Endothelial cell of umbilical vein (primary cell): Measurements from ENCODE around the gene CDR2L.

Experiments
- EZH2 ChIP-seq: IDR thresholded peaks from 2 replicates; pipeline ENCODE4 v1.6.1; 2012; ENCODE audit warnings: borderline replicate concordance, low read depth, mild to moderate bottlenecking, moderate library complexity, low read length, inconsistent platforms; ENCODE audit not compliant: severe bottlenecking
- FOS ChIP-seq: IDR thresholded peaks from 2 replicates; pipeline ENCODE4 v1.6.1; 2011; ENCODE audit warnings: mild to moderate bottlenecking, low read length, moderate library complexity, borderline replicate concordance; ENCODE audit not compliant: insufficient read depth
- GATA2 ChIP-seq: IDR thresholded peaks from 2 replicates; pipeline ENCODE4 v1.7.0; 2011; ENCODE audit warnings: low read depth, mild to moderate bottlenecking, moderate library complexity, mixed read lengths, low read length; ENCODE audit not compliant: insufficient read length, insufficient read depth
- JUN ChIP-seq: IDR thresholded peaks from 2 replicates; pipeline ENCODE4 v1.6.1; 2011; ENCODE audit warnings: borderline replicate concordance, low read depth; ENCODE audit not compliant: insufficient read length, insufficient read depth
- MYC ChIP-seq: IDR thresholded peaks from one replicate; pipeline ENCODE4 v1.6.1; 2011; ENCODE audit warnings: mild to moderate bottlenecking, low read depth, low read length
- POLR2A ChIP-seq: IDR thresholded peaks from 2 replicates; pipeline ENCODE4 v1.6.1; 2012; ENCODE audit warnings: low read depth, mild to moderate bottlenecking, control low read depth, low read length
- POLR2AphosphoS5 ChIP-seq: IDR thresholded peaks from 2 replicates; pipeline ENCODE4 v1.6.1; 2012; ENCODE audit warnings: low read depth, mild to moderate bottlenecking, control low read depth, low read length, moderate library complexity; ENCODE audit not compliant: insufficient read depth
- TF ChIP-seq, protein P1 (sequence below), 2 donors: IDR thresholded peaks; 1 replicate in 1 of 2; 2 replicates in 1 of 2; pipeline ENCODE4 v1.5.1; 2011; ENCODE audit warnings: low read length in 2 of 2, mild to moderate bottlenecking in 2 of 2, moderate library complexity in 2 of 2, control low read depth in 1 of 2, inconsistent platforms in 1 of 2, low read depth in 1 of 2; ENCODE audit not compliant: insufficient read depth in 1 of 2; ENCODE audit errors: extremely low read depth in 1 of 2
- TF ChIP-seq, protein P2 (sequence below): IDR thresholded peaks from 2 replicates; pipeline ENCODE4 v1.6.1; 2011; ENCODE audit not compliant: insufficient read depth, insufficient read length

DNA sequence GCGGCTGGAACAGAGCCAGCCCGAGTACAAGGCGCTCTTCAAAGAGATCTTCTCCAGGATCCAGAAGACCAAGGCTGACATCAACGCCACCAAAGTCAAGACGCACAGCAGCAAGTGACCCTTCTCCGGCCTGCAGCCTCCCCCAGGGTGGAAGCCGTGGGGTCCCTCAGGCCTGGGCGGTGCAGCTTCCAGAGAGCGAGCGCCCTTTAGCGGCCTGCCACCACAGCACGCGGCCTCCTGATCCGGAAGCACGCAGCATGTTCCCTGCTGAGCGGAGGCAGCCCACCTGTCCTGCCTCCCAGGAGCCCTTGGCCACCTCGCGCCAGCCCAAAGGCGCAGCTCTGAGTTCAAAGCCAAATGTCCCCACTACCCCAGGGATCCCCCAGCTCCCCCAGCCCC is 16.5 kb downstream of the CDR2L start:
- TF ChIP-seq, protein P1, sequence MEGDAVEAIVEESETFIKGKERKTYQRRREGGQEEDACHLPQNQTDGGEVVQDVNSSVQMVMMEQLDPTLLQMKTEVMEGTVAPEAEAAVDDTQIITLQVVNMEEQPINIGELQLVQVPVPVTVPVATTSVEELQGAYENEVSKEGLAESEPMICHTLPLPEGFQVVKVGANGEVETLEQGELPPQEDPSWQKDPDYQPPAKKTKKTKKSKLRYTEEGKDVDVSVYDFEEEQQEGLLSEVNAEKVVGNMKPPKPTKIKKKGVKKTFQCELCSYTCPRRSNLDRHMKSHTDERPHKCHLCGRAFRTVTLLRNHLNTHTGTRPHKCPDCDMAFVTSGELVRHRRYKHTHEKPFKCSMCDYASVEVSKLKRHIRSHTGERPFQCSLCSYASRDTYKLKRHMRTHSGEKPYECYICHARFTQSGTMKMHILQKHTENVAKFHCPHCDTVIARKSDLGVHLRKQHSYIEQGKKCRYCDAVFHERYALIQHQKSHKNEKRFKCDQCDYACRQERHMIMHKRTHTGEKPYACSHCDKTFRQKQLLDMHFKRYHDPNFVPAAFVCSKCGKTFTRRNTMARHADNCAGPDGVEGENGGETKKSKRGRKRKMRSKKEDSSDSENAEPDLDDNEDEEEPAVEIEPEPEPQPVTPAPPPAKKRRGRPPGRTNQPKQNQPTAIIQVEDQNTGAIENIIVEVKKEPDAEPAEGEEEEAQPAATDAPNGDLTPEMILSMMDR (IDR thresholded peaks at IDR 0.05; ENCODE audit: extremely low read depth in 1 of 2, insufficient read depth in 1 of 2, low read depth in 1 of 2, low read length in 2 of 2), result no peak
- no peak for TF ChIP-seq EZH2
- TF ChIP-seq, protein P2, sequence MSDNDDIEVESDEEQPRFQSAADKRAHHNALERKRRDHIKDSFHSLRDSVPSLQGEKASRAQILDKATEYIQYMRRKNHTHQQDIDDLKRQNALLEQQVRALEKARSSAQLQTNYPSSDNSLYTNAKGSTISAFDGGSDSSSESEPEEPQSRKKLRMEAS, result no peak
- no peak for TF ChIP-seq JUN
- TF ChIP-seq POLR2A, result no peak
- no peak for TF ChIP-seq POLR2AphosphoS5
- TF ChIP-seq GATA2, result no peak
- TF ChIP-seq FOS, result no peak
- TF ChIP-seq MYC, result no peak
